Measurements from ENCODE around the gene CFAP46.
A peak's percentile ranks its signal among the peaks of the same experiment; 100 is the strongest.

The CFAP46 gene

DNA sequence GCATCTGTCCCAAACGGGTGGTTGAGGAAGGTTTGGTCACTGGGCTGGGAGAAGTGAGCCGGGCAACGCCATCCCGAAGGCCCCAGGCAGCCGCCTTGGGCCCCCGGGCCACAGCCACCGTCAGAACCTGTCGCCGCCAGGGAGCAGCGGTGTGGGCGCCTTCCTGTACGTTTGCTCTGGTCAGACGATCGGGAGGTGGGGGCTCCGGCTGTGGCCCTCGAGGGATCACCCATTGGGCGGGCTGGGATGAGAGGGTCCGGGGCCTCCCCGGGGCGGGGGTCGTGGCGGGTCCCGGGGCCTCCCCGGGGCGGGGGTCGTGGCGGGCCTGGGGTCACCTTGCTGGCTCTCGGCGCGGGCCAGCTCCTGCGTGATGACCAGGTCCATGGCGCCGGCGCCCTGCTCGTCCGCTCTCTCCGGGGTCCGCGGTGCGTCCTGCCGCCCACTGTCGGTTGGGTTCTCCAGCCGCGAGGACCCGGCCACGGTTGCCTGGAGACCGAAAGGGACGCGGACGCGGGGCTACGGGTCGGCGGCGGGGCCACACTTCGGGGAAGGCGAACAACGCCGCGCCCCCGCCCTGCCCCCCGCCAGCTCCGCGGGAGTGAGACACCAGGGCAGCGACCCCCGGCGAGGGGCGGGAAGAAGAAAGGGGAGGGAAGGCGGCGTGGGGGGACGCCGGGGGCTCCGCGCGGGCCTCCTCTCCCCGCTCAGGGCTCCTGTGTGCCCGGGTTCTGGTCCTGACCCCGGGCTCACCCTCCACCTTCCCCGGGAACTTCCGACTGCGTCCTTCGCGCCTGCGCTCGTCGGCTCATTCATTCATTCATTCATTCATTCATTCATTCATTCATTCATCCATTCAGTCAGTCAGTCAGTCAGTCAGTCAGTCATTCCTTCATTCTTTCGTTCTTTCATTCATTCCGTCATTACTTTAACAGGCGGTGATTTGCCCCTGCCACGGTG is at the start of gene CFAP46:
Gene CFAP46, minus strand, starts transcription at position 470 of the 957 bp plus-strand sequence. Its CDS starts 86 bp downstream, at position 384.
- peak; percentile 92 for DNase-seq (ENCODE audit: low spot score)

DNA sequence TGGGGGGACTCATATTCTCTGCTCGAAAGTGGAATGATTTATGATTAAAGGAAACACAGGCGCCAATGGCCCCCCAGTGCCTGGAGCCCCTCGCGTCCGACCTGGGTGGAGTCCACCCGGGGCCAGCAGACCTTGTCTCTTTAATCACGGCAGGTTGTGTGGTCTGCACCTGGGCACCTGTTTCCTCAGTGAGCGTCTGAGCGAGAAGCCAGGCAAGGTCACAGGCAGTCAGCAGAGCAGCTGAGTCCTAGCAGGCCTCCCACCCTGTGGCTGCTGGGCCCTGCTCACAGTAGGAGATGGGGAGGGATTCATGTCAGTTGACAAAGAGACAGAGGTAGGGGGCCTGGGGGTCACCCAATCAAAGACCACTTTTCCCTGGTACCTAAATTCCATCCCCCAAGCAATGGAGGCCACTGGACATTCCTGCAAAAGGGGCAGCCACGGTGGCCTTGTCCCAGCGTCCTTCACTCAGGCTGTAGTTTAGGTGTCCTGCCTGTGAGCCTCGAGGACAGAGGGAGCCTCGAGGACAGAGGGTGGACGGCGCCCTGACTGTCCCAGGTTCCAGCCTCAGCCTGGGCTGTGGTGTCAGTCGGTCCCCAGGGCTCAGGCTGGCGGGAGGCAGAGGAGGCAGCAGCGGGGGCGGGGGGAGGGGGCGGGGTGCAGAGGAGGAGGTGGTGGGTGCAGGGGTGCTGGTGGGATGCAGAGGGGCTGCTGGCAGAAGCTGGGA is 49.5 kb upstream of the CFAP46 start:
- no peak for DNase-seq (ENCODE audit: low spot score)

DNA sequence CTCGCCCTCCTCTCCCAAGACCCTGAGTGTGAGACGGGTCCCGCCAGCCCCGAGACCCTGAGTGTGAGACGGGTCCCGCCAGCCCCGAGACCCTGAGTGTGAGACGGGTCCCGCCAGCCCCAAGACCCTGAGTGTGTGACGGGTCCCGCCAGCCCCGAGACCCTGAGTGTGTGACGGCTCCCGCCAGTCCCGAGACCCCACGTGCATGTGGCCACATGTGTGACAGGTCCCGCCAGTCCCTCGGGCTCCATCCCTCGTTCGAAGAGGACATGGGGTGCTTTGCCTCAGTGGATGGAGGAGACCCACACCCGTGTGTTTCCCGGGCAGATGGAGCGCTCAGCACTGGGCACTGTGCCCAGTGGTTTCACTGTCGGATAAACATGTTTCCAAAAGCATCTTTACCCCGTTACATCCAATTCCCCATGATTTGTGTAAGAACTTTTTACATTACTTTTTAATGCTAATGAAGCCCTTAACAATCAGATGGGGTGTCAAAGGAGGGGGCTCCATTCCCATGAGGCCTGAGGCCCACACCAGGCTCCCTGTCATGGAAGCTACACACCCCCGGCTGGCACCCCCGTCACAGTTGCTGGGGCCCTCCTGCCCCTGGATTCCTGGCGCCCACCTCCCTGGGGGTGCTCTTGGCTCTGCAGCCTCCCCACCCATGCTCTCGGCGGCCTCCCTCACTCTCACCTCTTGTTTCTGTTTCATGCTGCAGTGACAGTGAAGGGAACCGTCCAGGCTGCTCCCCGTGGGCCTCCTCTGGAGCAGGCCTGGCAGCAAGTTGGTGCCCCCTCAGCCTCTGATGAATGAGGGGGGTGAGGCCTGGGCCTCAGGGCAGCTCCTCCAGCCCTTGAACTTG is 48.5 kb upstream of the CFAP46 start:
- no peak for DNase-seq (ENCODE audit: low spot score)

DNA sequence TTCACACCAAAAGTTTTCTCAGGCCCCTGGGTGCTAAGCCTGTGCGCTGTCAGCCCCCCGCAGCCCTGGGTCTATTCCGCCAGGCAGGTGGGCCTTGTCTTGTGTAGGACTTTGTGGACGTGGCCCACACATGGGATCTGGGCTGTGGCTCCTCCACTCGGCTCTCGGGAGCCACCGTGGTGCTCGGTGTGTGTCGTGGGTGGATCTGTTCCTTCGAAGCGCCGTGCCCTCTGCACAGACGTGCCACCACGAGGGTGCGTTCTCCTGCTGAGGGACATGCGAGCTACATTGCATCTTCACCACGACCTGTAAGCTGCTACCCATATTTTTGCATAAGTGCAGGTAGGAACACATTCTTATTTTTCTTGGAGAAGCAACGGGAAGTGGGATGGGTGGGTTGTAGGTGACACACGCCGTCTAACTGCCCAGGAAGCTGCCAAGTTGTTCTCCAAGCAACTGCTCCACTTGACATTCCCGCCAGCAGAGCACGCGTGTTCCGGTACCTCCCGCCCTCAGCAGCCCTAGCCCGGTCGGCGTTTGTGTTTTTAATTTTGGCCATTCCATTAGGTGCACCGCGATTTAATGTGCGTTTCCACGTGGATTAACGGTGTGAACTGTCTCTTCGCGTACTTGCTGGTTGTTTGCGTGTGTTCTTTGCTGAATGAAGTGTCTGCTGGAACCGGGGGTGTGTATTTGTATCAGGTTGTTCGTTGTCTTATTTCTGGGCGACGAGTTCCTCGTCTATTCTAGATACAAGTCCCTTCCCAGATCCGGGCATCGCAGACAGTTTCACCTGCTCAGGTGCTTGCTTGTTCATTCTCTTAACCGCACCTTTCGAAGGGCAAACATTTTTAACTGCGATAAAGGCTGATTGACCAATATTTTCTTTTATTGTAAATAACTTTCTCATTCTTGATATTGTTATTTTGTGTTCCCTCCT is 47.4 kb upstream of the CFAP46 start:
- DNase-seq (ENCODE audit: low spot score), result no peak

DNA sequence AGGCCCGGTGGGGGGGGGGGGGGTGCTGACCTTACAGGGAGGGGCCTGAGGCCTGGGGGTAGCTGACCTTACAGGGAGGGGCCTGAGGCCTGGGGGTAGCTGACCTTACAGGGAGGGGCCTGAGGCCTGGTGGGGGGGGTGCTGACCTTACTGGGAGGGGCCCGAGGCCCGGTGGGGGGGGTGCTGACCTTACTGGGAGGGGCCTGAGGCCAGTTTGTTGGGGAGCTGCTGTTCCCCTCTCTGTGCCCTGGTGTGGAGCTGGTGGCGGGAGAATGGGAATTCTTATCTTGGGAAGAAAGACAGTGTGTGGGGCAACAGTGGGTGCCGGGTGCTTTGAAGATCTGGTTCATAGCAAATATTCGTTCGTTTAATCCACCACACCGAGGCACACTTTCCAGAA is 46.6 kb upstream of the CFAP46 start:
- no peak for DNase-seq (ENCODE audit: low spot score)

DNA sequence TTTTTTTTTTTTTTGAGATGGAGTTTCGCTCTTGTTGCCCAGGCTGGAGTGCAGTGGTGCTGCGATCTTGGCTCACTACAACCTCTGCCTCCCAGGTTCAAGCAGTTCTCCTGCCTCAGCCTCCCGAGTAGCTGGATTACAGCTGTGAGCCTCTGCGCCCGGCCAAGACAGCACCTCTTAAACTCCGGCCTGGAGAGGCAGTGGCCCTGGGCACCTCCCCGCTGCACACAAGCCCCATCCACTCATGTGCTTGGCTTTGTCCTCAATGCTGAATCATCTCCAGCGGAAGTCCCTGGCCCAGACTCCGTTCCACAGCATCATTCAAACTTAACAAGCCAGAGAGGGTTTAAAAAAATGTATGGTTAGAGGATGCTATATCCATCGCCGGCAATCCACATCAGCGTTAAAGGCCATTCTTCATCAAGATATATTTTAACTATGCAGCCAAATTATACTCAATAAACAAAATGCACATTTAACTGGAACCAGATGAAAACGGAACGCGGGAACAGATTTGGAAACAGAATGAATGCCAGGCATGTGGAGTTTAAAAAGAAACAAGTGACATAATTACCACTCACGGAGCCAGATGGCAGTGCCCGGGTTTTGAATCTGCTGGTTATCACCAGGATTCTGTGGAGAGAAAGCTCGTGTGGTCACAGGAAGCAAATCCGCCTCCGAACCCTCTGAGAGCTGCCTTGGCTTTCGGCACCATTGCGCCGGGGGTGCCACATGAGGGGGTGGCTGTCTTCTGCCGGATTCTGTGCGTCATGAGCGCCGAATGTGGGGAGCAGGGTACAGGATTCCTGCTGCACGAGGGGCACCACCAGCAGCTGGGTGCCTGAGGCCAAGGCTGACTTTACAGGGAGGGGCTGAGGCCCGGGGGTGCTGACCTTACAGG is 45.6 kb upstream of the CFAP46 start:
- DNase-seq (ENCODE audit: low spot score), result no peak

DNA sequence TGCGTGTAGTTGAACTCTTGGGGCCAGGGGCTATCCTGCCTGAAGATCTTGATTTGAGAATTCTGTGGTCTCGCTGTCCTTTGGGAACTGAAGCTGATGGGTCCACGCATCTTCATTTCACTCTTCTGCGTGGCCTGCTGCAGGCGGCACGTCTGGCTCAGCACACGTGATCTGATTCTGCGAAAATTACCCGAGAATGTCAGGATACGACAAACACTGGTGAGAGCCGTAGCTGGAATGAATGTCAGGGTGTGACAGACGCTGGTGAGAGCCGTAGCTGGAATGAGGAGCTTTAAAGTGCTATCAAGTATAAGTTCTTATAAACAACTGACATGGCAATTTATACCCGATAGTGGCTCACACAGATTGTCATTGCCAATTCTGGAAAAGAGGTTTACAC is 44.6 kb upstream of the CFAP46 start:
- DNase-seq (ENCODE audit: low spot score), result no peak

DNA sequence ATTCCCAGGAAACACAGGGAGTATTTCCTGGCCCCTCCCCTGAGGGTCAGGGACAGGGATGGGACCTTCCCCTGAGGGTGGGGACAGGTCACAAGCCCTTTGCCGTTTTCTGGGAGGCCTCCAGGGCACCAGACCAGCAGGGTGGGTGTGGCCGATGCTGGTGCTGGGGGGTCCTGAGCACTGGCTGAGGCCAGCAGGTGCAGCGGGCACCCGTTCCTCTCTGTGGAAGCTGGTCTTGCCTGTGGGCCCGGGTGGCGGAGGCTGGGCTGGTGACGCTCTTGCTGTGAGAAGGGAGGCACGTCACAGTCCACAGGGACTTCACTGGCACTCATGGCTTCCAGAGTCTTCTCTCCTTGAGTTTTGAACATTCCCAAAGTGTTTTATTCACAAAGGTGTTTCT is 44.2 kb upstream of the CFAP46 start:
- DNase-seq (ENCODE audit: low spot score), result no peak

DNA sequence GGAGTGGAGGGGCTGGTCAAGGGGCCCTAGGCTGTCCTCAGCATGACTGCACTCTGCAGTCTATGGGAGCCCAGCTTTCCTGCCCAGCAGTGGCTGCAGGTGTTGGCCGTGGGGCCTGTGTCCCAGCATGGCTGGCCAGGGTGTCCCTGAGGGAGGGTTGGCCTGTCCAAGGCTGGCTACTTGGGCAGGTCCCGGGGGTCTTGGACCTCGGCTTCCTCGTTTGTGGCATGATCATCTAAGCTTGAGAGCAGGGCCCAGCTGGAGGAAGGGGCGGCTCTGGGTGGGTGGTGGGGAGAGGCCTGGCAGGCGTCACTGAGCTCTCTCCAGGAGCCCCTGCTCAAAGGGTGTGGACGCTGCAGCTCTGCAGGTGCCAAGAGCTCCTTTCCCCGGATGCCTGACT is 43.7 kb upstream of the CFAP46 start:
- DNase-seq (ENCODE audit: low spot score), result no peak

DNA sequence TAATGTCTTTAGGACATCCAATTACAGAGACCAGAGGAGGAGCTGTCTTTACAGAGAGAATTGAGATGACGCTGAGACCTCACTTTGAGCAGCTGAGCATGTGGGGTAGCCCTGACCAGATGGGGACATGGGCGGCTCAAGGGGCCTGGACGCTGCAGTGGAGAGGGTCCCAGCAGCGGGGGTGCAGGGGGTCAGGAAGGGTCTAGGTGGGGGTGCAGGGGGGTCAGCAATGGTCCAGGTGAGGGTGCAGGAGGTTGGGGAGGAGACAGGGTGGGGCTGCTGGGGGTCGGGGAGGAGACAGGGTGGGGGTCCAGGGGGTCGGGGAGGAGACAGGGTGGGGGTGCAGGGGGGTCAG is 43.2 kb upstream of the CFAP46 start:
- DNase-seq (ENCODE audit: low spot score), result no peak

DNA sequence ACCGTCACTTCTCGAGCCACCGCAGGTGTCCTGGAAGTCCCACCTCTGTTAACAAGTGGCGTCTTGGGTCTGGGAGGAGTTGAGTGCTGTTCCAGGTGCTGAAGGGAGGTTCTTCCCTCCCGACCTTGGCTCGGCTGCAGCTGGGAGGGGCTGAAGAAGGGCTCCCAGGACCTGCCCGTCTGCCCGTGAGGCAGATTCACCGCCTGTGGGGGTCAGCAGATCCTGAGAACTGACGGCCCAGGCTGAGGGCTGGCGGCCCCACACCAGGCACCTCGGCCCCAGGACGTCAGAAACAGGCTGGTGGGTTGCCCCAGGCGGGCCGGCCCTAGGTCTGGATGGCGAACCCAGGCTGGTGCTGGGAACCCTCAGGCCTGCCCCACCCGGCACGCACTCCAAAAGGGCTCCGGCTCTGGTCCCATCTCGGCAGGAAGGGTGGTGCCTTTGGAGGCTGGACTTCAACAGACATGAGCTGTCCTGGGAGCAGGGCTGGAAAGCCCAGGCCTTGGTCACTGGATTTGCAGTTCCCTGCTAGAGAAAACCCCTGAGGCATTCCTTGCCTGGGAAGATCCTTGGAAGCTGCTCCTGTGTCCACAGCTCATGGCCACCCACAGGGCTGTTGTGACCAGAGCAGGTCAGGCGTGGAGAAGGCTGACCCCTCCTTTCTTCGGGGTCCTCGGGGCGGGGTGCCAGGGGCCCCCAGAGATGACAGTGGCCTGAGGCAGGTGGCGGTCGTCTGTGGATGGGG is 42.6 kb upstream of the CFAP46 start:
- DNase-seq (ENCODE audit: low spot score), result peak; percentile 62

DNA sequence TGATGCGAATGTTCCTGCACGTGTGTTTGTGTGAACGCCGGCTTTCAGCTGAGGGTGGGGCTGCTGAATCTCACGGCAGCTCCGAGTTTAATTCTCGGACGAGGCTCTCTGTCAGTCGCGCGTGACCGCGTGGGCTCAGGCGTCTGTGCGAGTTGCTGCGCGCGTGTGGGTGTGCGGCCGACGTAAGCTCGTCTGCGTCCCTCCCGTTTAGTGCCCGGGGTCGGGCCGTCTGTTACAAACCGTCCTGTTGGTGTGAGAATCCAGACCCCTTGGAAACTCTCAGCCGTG is 41.6 kb upstream of the CFAP46 start:
- DNase-seq (ENCODE audit: low spot score), result no peak

DNA sequence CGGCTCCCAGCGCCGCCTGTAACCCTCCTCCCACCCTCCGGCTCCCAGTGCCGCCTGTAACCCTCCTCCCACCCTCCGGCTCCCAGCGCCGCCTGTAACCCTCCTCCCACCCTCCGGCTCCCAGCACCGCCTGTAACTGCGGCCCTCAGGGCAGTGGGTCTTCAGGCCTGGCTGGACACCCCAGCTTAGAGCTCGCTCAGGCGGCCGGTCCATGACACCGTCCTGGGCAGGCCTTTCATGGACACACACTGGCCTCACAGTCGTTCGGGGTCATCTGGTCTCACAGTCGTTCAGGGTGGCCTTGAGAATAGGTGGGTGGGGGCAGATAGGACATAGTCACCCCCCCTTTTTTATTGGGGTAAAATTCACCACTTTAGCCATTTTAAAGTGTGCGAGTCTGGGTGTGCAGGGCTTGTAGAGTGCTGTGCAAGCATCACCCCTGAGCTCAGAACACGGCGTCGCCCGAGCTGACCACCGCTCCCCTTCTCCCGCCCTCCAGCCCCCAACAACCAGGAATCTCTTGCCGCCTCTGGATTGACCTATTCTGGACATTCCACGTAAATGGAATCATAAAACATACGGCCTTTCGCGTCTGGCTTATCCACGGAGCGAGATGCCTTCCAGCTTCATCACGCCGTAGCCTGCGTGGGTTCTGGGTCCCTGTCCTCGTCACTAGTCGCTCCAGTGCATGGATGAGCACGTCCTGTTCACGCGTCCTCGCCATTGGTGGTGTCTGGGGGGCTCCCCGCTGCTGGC is 41.1 kb upstream of the CFAP46 start:
- DNase-seq (ENCODE audit: low spot score), result no peak

DNA sequence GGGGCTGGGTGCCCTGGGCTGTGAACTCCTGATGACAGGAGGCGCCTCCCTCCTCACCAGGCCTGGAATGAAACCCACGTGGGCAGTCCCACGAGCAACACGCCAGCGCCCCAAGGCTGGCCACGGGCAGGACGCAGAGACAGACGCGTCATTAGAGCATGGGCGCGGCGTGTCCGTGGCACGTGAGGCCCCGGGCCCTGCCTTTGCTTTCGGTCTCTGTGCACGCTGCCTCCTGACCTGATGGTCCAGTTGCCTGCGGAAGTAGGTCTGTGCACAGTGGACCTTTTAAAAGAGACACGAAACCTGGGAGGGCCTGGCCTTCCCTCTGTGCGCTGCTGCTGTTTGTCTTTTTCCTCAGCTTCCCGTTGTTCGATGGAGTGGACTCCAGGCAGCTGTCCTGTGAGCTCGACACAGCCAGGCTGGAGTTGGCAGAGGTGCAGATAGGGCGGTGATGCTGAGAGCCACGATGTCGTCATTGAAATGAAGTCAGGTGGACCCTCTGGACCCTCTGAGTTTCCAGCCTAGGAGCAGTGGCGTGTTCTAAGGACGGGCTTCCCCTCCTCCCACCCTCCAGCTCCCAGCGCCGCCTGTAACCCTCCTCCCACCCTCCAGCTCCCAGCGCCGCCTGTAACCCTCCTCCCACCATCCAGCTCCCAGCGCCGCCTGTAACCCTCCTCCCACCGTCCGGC is 40.1 kb upstream of the CFAP46 start:
- no peak for DNase-seq (ENCODE audit: low spot score)

DNA sequence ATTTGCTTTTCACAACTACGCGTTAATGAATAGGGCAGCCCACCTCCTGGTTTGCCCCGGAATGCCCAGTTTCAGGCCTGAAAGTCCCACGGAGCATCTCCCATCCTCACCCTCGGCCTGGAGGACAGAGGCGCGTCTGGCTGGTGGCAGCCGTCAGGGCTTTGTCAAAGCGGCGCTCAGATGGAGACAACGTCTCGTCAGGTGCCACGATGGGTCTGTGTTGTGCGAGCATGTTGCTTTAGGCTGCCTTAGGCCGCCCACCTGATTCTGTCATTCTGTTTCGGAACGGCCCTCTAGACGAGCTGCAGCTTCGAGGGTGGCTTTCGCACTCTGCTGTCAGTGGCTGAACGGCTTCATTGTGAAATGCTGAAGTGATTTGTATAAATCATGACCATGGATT is 39.4 kb upstream of the CFAP46 start:
- no peak for DNase-seq (ENCODE audit: low spot score)

DNA sequence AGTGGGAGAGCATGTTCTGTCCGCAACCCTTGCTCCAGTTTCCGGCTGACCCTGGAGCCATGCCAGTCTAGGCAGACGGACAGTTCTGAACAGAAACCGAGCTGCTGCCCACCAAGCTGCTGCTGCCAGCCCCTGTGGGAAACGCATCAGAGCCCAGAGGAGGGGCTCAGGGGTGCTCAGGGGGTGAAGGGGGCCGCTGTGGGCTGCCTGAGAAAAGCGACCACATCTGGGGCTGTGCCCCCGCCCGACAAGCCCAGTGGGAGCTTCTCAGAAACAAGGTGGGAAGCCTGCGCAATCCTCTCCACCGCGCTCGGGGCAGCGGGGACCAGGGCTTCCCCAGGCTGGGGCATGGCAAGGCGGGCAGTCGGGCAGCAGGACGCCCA is 38.8 kb upstream of the CFAP46 start:
- DNase-seq (ENCODE audit: low spot score), result no peak

DNA sequence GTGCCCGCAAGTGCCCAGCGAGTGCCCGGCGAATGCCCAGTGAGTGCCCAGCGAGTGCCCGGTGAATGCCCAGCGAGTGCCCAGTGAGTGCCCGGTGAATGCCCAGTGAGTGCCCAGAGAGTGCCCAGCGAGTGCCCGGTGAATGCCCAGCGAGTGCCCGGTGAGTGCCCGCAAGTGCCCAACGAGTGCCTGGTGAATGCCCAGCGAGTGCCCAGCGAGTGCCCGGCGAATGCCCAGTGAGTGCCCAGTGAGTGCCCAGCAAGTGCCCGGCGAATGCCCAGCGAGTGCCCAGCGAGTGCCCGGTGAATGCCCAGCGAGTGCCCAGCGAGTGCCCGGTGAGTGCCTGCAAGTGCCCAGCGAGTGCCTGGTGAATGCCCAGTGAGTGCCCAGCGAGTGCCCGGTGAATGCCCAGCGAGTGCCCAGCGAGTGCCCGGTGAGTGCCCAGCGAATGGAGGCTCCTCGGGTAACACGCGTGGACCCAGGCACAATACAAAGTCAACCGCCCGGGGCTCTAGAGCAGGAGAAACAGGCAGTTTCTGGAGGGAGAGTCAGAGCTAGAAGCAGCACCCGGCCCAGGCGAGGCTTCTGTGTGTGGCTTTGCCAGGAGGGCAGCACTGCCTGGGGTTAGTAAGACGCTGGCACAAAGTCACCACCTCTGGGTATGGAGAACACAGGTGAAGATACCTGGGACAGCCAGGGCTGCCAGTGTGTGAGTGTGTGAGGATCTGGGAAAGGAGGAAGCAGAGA is 38.2 kb upstream of the CFAP46 start:
- DNase-seq (ENCODE audit: low spot score), result no peak
